ENCODE results near the gene SLAMF9.

DNA sequence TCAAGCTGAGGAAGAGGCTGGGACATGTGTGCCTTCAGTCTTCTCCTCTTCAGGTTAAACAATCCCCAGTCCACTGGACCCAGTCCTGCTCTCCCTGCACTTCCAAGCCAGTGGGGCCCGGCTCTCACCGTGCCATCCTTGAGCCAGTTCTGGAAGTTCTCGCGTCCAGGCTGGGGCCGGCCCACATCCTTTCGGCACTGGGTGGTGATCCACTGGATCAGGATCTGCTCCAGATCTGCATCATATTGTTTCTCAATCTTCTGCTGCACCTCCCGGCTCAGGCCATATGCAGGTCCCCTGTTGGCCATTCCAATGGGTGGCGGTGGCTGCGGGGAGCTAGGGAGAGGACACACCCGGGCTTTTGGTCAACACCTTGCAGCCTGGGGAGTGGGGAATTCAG lies 33.8 kb downstream of the SLAMF9 start:
- TF ChIP-seq, protein P1, sequence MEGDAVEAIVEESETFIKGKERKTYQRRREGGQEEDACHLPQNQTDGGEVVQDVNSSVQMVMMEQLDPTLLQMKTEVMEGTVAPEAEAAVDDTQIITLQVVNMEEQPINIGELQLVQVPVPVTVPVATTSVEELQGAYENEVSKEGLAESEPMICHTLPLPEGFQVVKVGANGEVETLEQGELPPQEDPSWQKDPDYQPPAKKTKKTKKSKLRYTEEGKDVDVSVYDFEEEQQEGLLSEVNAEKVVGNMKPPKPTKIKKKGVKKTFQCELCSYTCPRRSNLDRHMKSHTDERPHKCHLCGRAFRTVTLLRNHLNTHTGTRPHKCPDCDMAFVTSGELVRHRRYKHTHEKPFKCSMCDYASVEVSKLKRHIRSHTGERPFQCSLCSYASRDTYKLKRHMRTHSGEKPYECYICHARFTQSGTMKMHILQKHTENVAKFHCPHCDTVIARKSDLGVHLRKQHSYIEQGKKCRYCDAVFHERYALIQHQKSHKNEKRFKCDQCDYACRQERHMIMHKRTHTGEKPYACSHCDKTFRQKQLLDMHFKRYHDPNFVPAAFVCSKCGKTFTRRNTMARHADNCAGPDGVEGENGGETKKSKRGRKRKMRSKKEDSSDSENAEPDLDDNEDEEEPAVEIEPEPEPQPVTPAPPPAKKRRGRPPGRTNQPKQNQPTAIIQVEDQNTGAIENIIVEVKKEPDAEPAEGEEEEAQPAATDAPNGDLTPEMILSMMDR (IDR thresholded peaks at IDR 0.05) = no peak
- no peak for TF ChIP-seq POLR2A (IDR thresholded peaks at IDR 0.05)

Data from thyroid gland (tissue), 4 donors.